Neural cell (in vitro differentiated cells): ENCODE measurements around the gene CCR3. TPM values are rescaled to one million over a fixed set of nuclear protein-coding genes. Genes with fewer than 3 reads are reported as not detected.

Experiments used
- H2AFZ ChIP-seq: fragments of 200-600, 300-800 bp; sonication (generic), shearing (Covaris generic); 2 replicates; pipeline ENCODE4 v1.6.0; 2014; ENCODE audit warnings: low read depth, mild to moderate bottlenecking, antibody characterized with exemption, low read length, moderate library complexity
- H3F3A ChIP-seq: fragments of 200-600 bp; shearing (Covaris generic); 2 replicates; pipeline ENCODE4 v1.6.1; 2016; ENCODE audit warnings: mild to moderate bottlenecking, moderate library complexity, mixed read lengths, antibody characterized with exemption, low read length; ENCODE audit not compliant: insufficient read depth, poor library complexity, severe bottlenecking
- H3K27ac ChIP-seq: fragments of 200-600, 300-800 bp; sonication (generic), shearing (Covaris generic); 2 replicates; pipeline ENCODE4 v1.5.1; 2014; ENCODE audit warnings: mild to moderate bottlenecking, low read length, moderate library complexity
- H3K27me3 ChIP-seq: fragments of 300-800, 200-600 bp; sonication (generic), shearing (Covaris generic); 2 replicates; pipeline ENCODE4 v1.6.0; 2014; ENCODE audit warnings: mild to moderate bottlenecking, low read depth, low read length, moderate library complexity; ENCODE audit not compliant: insufficient read depth
- H3K36me3 ChIP-seq: fragments of 300-800, 200-600 bp; sonication (generic), shearing (Covaris generic); 2 replicates; pipeline ENCODE4 v1.5.1; 2014; ENCODE audit warnings: mild to moderate bottlenecking, antibody characterized with exemption, low read length, moderate library complexity; ENCODE audit not compliant: insufficient read depth
- H3K4me2 ChIP-seq: fragments of 300-800, 200-600 bp; sonication (generic), shearing (Covaris generic); 2 replicates; pipeline ENCODE4 v1.6.0; 2014; ENCODE audit warnings: mild to moderate bottlenecking, low read length
- H3K4me3 ChIP-seq: fragments of 300-800, 200-600 bp; sonication (generic), shearing (Covaris generic); 2 replicates; pipeline ENCODE4 v1.5.1; 2014; ENCODE audit warnings: mild to moderate bottlenecking, low read length, moderate library complexity
- H3K79me2 ChIP-seq: fragments of 200-600 bp; shearing (Covaris generic); replicated peaks from 2 replicates; pipeline ENCODE4 v1.6.0; 2014; ENCODE audit warnings: mild to moderate bottlenecking, low read length, moderate library complexity; ENCODE audit not compliant: insufficient read depth
- H3K9ac ChIP-seq: fragments of 300-800, 200-600 bp; sonication (generic), shearing (Covaris generic); 2 replicates; pipeline ENCODE4 v1.6.1; 2016; ENCODE audit warnings: mild to moderate bottlenecking, low read length, mixed read lengths
- H3K9me2 ChIP-seq: fragments of 200-600 bp; shearing (Covaris generic); 2 replicates; pipeline ENCODE4 v1.6.1; 2016; ENCODE audit warnings: mild to moderate bottlenecking, low read length, mixed read lengths; ENCODE audit not compliant: insufficient read depth
- H3K9me3 ChIP-seq: fragments of 200-600, 300-800 bp; sonication (generic), shearing (Covaris generic); 2 replicates; pipeline ENCODE4 v1.6.1; 2016; ENCODE audit warnings: mild to moderate bottlenecking, mixed run types, low read length, moderate library complexity, mixed read lengths
- H4K20me1 ChIP-seq: fragments of 200-600 bp; shearing (Covaris generic); 2 replicates; pipeline ENCODE4 v1.6.1; 2016; ENCODE audit warnings: mild to moderate bottlenecking, mixed run types; ENCODE audit not compliant: insufficient read depth
- EP300 ChIP-seq: fragments of 450-650 bp; conservative IDR thresholded peaks from 2 replicates; pipeline ENCODE4 v1.6.1; 2014; ENCODE audit warnings: antibody characterized with exemption, mild to moderate bottlenecking, moderate library complexity; ENCODE audit not compliant: poor library complexity, severe bottlenecking
- EZH2 ChIP-seq: fragments of 200-600, 300-800 bp; shearing (Covaris generic), sonication (generic); IDR thresholded peaks from 2 replicates; pipeline ENCODE4 v1.6.1; 2014; ENCODE audit warnings: antibody characterized with exemption, low read length, borderline replicate concordance, mild to moderate bottlenecking; ENCODE audit not compliant: insufficient read depth, poor library complexity, severe bottlenecking
- MXI1 ChIP-seq: fragments of 450-650 bp; conservative IDR thresholded peaks from 2 replicates; pipeline ENCODE4 v1.6.1; 2014; ENCODE audit warnings: antibody characterized with exemption, mild to moderate bottlenecking; ENCODE audit not compliant: poor library complexity, severe bottlenecking
- POLR2AphosphoS5 ChIP-seq: IDR thresholded peaks from 2 replicates; pipeline ENCODE4 v1.6.1; 2012
- RAD21 ChIP-seq: fragments of 450-650 bp; conservative IDR thresholded peaks from 2 replicates; pipeline ENCODE4 v1.6.1; 2014; ENCODE audit warnings: antibody characterized with exemption, mild to moderate bottlenecking, moderate library complexity
- SMC3 ChIP-seq: fragments of 450-650 bp; conservative IDR thresholded peaks from 2 replicates; pipeline ENCODE4 v1.6.1; 2014; ENCODE audit warnings: antibody characterized with exemption, mild to moderate bottlenecking, moderate library complexity; ENCODE audit not compliant: poor library complexity
- TAF1 ChIP-seq: IDR thresholded peaks from 2 replicates; pipeline ENCODE4 v1.6.1; 2012; ENCODE audit warnings: low read depth
- polyA plus RNA-seq: library from polyadenylated mRNA; depleted of rRNA; stranded (reverse); fragments of >200 nt; gene quantifications from 2 replicates; pipeline ENCODE4 v1.2.3, GENCODE V29; 2014
- TF ChIP-seq, protein P1 (sequence below): IDR thresholded peaks from 2 replicates; pipeline ENCODE4 v1.6.1; 2012; ENCODE audit warnings: borderline replicate concordance
- TF ChIP-seq, protein P2 (sequence below): fragments of 450-650 bp; IDR thresholded peaks from 2 replicates; pipeline ENCODE4 v1.5.1; 2014; ENCODE audit warnings: antibody characterized with exemption, mild to moderate bottlenecking, moderate library complexity; ENCODE audit not compliant: poor library complexity, severe bottlenecking

The CCR3 gene
- polyA plus RNA-seq, 1 donor from 2014 or later: not detected

DNA sequence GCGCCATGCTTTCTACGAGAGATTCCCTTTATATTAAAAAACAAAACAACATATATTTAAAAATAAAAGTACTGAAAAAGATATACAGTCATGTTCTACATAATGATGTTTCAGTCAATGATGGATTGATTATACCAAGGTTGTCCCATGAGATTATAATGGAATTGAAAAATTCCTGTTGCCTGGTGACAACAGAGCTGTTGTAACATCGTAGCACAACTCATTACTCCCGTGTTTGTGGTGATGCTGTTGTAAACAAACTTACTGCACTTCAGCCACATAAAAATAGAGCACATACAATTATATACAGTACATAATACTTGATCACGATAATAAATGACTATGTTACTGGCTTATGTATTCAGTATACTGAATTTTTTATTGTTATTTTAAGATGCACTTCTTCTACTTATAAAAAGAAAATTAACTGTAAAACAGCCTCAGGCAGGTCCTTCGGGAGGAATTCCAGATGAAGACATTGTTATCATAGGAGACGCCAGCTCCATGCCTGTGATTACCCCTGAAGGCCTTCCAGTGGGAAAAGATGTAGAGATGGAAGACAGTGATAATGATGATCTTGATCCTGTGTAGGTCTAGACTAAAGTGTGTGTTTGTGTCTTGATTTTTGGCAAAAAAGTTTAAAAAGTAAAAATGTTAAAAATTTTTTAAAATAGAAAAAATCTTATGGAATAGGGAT is 45.9 kb upstream of the CCR3 start:
- Histone ChIP-seq H3K9ac (no peak overlapping the region), H3K36me3 (no peaks in the 10 kb centered on the region), H3K4me2 (no peak overlapping the region), H2AFZ (no peak overlapping the region), H4K20me1 (no peaks in the 10 kb centered on the region), H3F3A (no peaks in the 10 kb centered on the region), H3K79me2 (no peaks in the 10 kb centered on the region), H3K9me3 (peaks cover 3% of the 10 kb centered on the region), H3K9me2 (no peaks in the 10 kb centered on the region), H3K27ac (no peak overlapping the region), H3K27me3 (no peaks in the 10 kb centered on the region), H3K4me3 (no peak overlapping the region)
- TF ChIP-seq POLR2AphosphoS5 (no peak), EP300 (no peak), EZH2 (no peak)

DNA sequence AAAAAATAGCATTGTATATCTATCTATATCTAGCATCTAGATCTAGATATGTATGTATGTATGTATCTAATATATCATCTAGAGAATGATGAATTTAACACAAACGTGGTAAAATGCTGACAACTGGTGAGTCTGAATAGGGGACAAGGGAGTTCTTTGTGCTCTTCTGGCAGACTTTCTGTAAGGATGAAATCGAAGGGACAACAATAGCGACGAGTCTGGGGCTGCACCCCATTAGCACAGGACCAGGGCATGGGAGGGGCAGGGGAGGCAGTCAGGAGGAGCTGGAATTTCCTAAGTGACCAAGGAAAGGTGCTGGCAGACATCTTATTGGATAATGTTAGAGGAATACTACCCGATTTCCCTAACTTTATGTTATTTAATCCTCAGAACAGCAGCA is 42.0 kb upstream of the CCR3 start:
- Histone ChIP-seq H3K9ac (no peak overlapping the region), H3K79me2 (no peaks in the 10 kb centered on the region), H3K9me2 (no peaks in the 10 kb centered on the region), H3K4me2 (no peak overlapping the region), H2AFZ (no peak overlapping the region), H4K20me1 (no peaks in the 10 kb centered on the region), H3K4me3 (no peak overlapping the region), H3K27ac (no peak overlapping the region), H3K9me3 (no peaks in the 10 kb centered on the region), H3F3A (no peaks in the 10 kb centered on the region), H3K27me3 (no peaks in the 10 kb centered on the region), H3K36me3 (no peaks in the 10 kb centered on the region)
- TF ChIP-seq, protein P1, sequence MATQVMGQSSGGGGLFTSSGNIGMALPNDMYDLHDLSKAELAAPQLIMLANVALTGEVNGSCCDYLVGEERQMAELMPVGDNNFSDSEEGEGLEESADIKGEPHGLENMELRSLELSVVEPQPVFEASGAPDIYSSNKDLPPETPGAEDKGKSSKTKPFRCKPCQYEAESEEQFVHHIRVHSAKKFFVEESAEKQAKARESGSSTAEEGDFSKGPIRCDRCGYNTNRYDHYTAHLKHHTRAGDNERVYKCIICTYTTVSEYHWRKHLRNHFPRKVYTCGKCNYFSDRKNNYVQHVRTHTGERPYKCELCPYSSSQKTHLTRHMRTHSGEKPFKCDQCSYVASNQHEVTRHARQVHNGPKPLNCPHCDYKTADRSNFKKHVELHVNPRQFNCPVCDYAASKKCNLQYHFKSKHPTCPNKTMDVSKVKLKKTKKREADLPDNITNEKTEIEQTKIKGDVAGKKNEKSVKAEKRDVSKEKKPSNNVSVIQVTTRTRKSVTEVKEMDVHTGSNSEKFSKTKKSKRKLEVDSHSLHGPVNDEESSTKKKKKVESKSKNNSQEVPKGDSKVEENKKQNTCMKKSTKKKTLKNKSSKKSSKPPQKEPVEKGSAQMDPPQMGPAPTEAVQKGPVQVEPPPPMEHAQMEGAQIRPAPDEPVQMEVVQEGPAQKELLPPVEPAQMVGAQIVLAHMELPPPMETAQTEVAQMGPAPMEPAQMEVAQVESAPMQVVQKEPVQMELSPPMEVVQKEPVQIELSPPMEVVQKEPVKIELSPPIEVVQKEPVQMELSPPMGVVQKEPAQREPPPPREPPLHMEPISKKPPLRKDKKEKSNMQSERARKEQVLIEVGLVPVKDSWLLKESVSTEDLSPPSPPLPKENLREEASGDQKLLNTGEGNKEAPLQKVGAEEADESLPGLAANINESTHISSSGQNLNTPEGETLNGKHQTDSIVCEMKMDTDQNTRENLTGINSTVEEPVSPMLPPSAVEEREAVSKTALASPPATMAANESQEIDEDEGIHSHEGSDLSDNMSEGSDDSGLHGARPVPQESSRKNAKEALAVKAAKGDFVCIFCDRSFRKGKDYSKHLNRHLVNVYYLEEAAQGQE: no peak
- TF ChIP-seq EZH2: no peak
- TF ChIP-seq SMC3: no peak
- no peak for TF ChIP-seq RAD21
- no peak for TF ChIP-seq POLR2AphosphoS5
- no peak for TF ChIP-seq MXI1
- TF ChIP-seq, protein P2, sequence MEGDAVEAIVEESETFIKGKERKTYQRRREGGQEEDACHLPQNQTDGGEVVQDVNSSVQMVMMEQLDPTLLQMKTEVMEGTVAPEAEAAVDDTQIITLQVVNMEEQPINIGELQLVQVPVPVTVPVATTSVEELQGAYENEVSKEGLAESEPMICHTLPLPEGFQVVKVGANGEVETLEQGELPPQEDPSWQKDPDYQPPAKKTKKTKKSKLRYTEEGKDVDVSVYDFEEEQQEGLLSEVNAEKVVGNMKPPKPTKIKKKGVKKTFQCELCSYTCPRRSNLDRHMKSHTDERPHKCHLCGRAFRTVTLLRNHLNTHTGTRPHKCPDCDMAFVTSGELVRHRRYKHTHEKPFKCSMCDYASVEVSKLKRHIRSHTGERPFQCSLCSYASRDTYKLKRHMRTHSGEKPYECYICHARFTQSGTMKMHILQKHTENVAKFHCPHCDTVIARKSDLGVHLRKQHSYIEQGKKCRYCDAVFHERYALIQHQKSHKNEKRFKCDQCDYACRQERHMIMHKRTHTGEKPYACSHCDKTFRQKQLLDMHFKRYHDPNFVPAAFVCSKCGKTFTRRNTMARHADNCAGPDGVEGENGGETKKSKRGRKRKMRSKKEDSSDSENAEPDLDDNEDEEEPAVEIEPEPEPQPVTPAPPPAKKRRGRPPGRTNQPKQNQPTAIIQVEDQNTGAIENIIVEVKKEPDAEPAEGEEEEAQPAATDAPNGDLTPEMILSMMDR: no peak
- TF ChIP-seq EP300: no peak
- TF ChIP-seq TAF1: no peak
